GM23248 (cell line): ENCODE data around the gene ANKRD28. TPM values are rescaled to one million over a fixed set of nuclear protein-coding genes. Genes with fewer than 3 reads are reported as not detected.
A peak's percentile ranks its signal among the peaks of the same experiment; 100 is the strongest.

Experiments used
- DNase-seq: peaks from one replicate; pipeline ENCODE4 v3.0.0-alpha.2; 2015
- H2AFZ ChIP-seq: fragments of 200-600 bp; sonication (generic); 2 replicates; pipeline ENCODE4 v1.6.1; 2016; ENCODE audit warnings: antibody characterized with exemption
- H3F3A ChIP-seq: fragments of 200-600 bp; sonication (generic); 2 replicates; pipeline ENCODE4 v1.6.1; 2016; ENCODE audit warnings: mild to moderate bottlenecking, antibody characterized with exemption, mixed run types; ENCODE audit not compliant: insufficient read depth
- H3K27ac ChIP-seq: fragments of 200-600 bp; sonication (generic); 2 replicates; pipeline ENCODE4 v1.5.1; 2016; ENCODE audit warnings: mild to moderate bottlenecking
- H3K27me3 ChIP-seq: fragments of 200-600 bp; sonication (generic); replicated peaks from 2 replicates; pipeline ENCODE4 v1.6.1; 2016; ENCODE audit warnings: mild to moderate bottlenecking; ENCODE audit not compliant: insufficient read depth
- H3K36me3 ChIP-seq: fragments of 200-600 bp; sonication (generic); 2 replicates; pipeline ENCODE4 v1.6.1; 2016; ENCODE audit warnings: low read depth, mild to moderate bottlenecking
- H3K4me1 ChIP-seq: fragments of 200-600 bp; sonication (generic); 2 replicates; pipeline ENCODE4 v1.6.1; 2016; ENCODE audit warnings: mild to moderate bottlenecking; ENCODE audit not compliant: insufficient read depth
- H3K4me2 ChIP-seq: fragments of 200-600 bp; sonication (generic); one replicate; pipeline ENCODE4 v1.6.1; 2016; ENCODE audit warnings: mild to moderate bottlenecking; ENCODE audit not compliant: unreplicated experiment
- H3K4me3 ChIP-seq: fragments of 200-600 bp; sonication (generic); 2 replicates; pipeline ENCODE4 v1.5.1; 2016; ENCODE audit warnings: mild to moderate bottlenecking
- H3K79me2 ChIP-seq: fragments of 200-600 bp; sonication (generic); 2 replicates; pipeline ENCODE4 v1.6.1; 2016; ENCODE audit warnings: mild to moderate bottlenecking; ENCODE audit not compliant: insufficient read depth
- H3K9ac ChIP-seq: fragments of 200-600 bp; sonication (generic); 2 replicates; pipeline ENCODE4 v1.6.1; 2016; ENCODE audit warnings: mild to moderate bottlenecking
- H3K9me2 ChIP-seq: fragments of 200-600 bp; sonication (generic); 2 replicates; pipeline ENCODE4 v1.6.1; 2016; ENCODE audit warnings: mixed run types, mild to moderate bottlenecking, moderate library complexity; ENCODE audit not compliant: insufficient read depth
- H3K9me3 ChIP-seq: fragments of 200-600 bp; sonication (generic); one replicate; pipeline ENCODE4 v1.6.1; 2017; ENCODE audit warnings: low read depth
- H4K20me1 ChIP-seq: fragments of 200-600 bp; sonication (generic); 2 replicates; pipeline ENCODE4 v1.6.0; 2016; ENCODE audit not compliant: insufficient read depth
- EZH2 ChIP-seq: fragments of 200-600 bp; sonication (generic); IDR thresholded peaks from 2 replicates; pipeline ENCODE4 v1.6.1; 2018; ENCODE audit warnings: antibody characterized with exemption, mild to moderate bottlenecking; ENCODE audit not compliant: insufficient read depth, poor library complexity, severe bottlenecking
- EZH2phosphoT487 ChIP-seq: fragments of 200-600 bp; sonication (generic); IDR thresholded peaks from 2 replicates; pipeline ENCODE4 v1.6.1; 2018; ENCODE audit warnings: antibody characterized with exemption, moderate library complexity, mild to moderate bottlenecking, low read depth; ENCODE audit not compliant: insufficient read depth
- WGBS, 2 experiments: methylation state at CpG; one replicate each; pipeline ENCODE4 v1.1.6; 2015 to 2017; ENCODE audit warnings: low lambda C conversion rate in 2 of 2, low coverage in 1 of 2; ENCODE audit errors: missing lambda C conversion rate in 2 of 2; 5-methylcytosine and 5-hydroxymethylcytosine counted together
- in situ Hi-C: fragments of 300-500 bp; cut with MboI; formaldehyde crosslinking; loops from 2 replicates; pipeline ENCODE4 v1.15.0; 2020
- polyA plus RNA-seq: library from polyadenylated mRNA; unstranded; fragments of >200 nt; fragmentation: Nextera tagmentation; extraction: Ambion mirVana; gene quantifications from 2 replicates; pipeline ENCODE4 v1.2.1, GENCODE V29; 2016
- total RNA-seq: library from RNA; depleted of rRNA; stranded (reverse); fragments of >200 nt; shearing (Covaris generic); gene quantifications from 2 replicates; pipeline ENCODE4 v1.2.3, GENCODE V29; 2014

Gene ANKRD28
- total and polyA plus RNA-seq, 2 experiments from 2014 or later, result 23.1 to 55.6 TPM

- no peaks in the 10 kb centered on the region for H3K27me3 ChIP-seq
- H3K9ac ChIP-seq, result no peak overlapping the region
- no peak overlapping the region for H2AFZ ChIP-seq
- H3F3A ChIP-seq, result peaks cover 7% of the 10 kb centered on the region; the same call in 1 of the 2 replicates
- no peaks in the 10 kb centered on the region for H3K4me1 ChIP-seq
- H3K36me3 ChIP-seq, result peaks cover 23% of the 10 kb centered on the region
- H3K9me2 ChIP-seq, result no peaks in the 10 kb centered on the region
- H3K4me3 ChIP-seq, result no peak overlapping the region
- H3K9me3 ChIP-seq, result no peaks in the 10 kb centered on the region
- WGBS, 2 experiments, result 32 to 38% methylated on average over 1 of the region's 1 CpG
- H3K4me2 ChIP-seq, result no peak overlapping the region
- no peak for DNase-seq
- in situ Hi-C loops, result no loop called here
- no peak for TF ChIP-seq EZH2phosphoT487
- TF ChIP-seq EZH2, result no peak
- H3K27ac ChIP-seq, result no peak overlapping the region
- H3K79me2 ChIP-seq, result no peaks in the 10 kb centered on the region
- no peaks in the 10 kb centered on the region for H4K20me1 ChIP-seq
Measured at GRCh38 chr3:15664144-15664543, 133.6 kb downstream of the ANKRD28 start.

GRCh38 chr3:15660055-15660935 is 137.5 kb downstream of the ANKRD28 start:
- WGBS, 2 experiments, result 37 to 40% methylated on average over 7 of the region's 7 CpGs
- Histone ChIP-seq H3K9ac (no peak overlapping the region), H3K27ac (no peak overlapping the region), H3K27me3 (no peaks in the 10 kb centered on the region), H2AFZ (no peak overlapping the region), H3K4me2 (no peak overlapping the region), H3K79me2 (no peaks in the 10 kb centered on the region), H3K4me3 (no peak overlapping the region), H3K36me3 (no peaks in the 10 kb centered on the region), H3K4me1 (no peaks in the 10 kb centered on the region), H3K9me3 (no peaks in the 10 kb centered on the region), H3K9me2 (no peaks in the 10 kb centered on the region), H3F3A (peaks cover 7% of the 10 kb centered on the region; the same call in 1 of the 2 replicates), H4K20me1 (no peaks in the 10 kb centered on the region)
- no peak for TF ChIP-seq EZH2phosphoT487
- no peak for TF ChIP-seq EZH2
- DNase-seq, result no peak
- in situ Hi-C loops, result no loop called here

GRCh38 chr3:15659254-15659975 is 138.4 kb downstream of the ANKRD28 start:
- TF ChIP-seq EZH2, result no peak
- no peak for TF ChIP-seq EZH2phosphoT487
- DNase-seq, result peak; percentile 7
- H3K9me3 ChIP-seq, result no peaks in the 10 kb centered on the region
- H3K9ac ChIP-seq, result no peak overlapping the region
- in situ Hi-C loops, result no loop called here
- no peaks in the 10 kb centered on the region for H3K9me2 ChIP-seq
- peaks cover 9% of the 10 kb centered on the region; the same call in 1 of the 2 replicates for H3F3A ChIP-seq
- WGBS, 2 experiments, result 67 to 76% methylated on average over 5 of the region's 5 CpGs
- H2AFZ ChIP-seq, result no peak overlapping the region
- H3K36me3 ChIP-seq, result no peaks in the 10 kb centered on the region
- H3K4me3 ChIP-seq, result no peak overlapping the region
- H3K4me2 ChIP-seq, result no peak overlapping the region
- H3K27ac ChIP-seq, result no peak overlapping the region
- H4K20me1 ChIP-seq, result no peaks in the 10 kb centered on the region
- H3K27me3 ChIP-seq, result no peaks in the 10 kb centered on the region
- no peaks in the 10 kb centered on the region for H3K4me1 ChIP-seq
- no peaks in the 10 kb centered on the region for H3K79me2 ChIP-seq

- Histone ChIP-seq H3K36me3 (no peaks in the 10 kb centered on the region), H3K9me2 (no peaks in the 10 kb centered on the region), H2AFZ (no peak overlapping the region), H3F3A (peaks cover 13% of the 10 kb centered on the region; the same call in 1 of the 2 replicates), H3K4me3 (no peak overlapping the region), H3K4me2 (no peak overlapping the region), H3K9ac (no peak overlapping the region), H3K79me2 (no peaks in the 10 kb centered on the region), H3K4me1 (no peaks in the 10 kb centered on the region), H4K20me1 (no peaks in the 10 kb centered on the region), H3K27ac (no peak overlapping the region), H3K27me3 (no peaks in the 10 kb centered on the region), H3K9me3 (no peaks in the 10 kb centered on the region)
- in situ Hi-C loops, result no loop called here
- no peak for TF ChIP-seq EZH2
- no peak for TF ChIP-seq EZH2phosphoT487
- no peak for DNase-seq
Measured at GRCh38 chr3:15657016-15657415, 140.8 kb downstream of the ANKRD28 start.
